GM19467 (cell line): ENCODE results near the gene TOMM20.
A peak's percentile ranks its signal among the peaks of the same experiment; 100 is the strongest.
"Not testable (repeated sequence)": the region's sequence is repeated elsewhere in the genome, so short reads cannot be mapped to it uniquely, and the experiment has no call there.

Experiments used
- ATAC-seq: cut with Tn5 transposase; IDR thresholded peaks from one replicate; pipeline ENCODE4 v1.9.1; 2021; ENCODE audit warnings: mild to moderate bottlenecking, moderate library complexity; ENCODE audit not compliant: unreplicated experiment

The TOMM20 gene

DNA sequence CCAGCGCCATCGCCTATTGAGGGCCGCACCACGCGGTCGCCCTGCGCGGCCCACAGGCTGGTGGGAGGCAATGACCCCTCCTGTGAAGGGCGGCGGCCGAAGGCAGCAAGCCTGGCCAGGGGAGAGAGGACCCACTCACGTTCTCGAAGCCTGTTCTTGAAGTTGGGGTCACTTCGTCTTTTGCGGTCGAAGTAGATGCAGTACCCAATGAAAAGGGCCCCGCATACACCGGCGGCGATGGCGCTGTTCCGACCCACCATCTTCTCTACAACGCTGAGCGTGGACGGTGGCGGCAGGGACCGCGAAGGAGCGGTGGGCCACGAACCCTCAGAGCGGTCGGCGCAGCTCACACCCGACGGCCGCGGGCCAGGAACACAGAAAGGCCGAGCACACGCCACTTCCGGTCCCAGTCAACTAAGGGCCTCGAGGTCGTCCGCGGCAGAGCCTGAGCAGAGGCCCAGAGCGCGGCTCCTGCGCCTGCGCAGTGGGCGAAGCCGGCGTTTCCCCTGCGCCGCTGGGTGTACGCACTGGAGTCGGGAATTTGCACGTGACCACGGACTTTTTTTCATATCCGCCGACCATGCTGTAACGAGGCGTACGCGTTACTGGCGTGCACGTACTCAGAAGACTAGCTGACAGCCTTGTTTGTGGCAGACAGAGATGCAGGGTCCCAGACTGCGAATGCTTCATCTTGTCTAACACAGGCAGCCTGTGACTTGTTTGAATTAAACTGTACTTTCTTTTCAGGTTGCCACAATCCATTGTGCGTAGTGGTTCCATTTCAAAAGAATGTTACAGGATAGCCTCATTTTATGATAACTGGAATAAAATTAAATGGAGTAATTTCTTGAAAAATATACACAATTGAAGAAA, at the start of gene TOMM20:
TOMM20 (minus strand) TSS at position 382 of the 873 bp plus-strand sequence; CDS start at position 260, 122 bp downstream.
- ATAC-seq: peak; percentile 95

DNA sequence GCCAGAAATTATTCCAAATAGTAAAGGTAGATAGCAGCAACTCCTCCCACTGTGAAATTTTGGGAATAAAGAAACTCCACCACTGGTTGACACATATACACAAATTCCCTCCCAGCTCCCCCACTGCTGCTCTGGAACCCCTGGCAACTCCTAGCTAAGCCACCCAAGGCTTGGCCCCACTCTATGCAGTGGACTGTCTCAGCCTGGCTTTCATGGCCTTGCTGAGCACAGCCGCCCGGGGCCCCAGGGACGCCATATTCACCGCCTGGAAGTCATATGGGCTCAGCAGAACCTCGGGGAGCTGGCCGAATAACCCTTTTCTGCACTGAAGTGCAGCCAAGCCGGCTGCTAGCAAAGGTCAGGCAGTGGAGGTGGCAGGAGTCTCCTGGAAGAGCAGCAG, 47.8 kb upstream of the TOMM20 start:
- no peak for ATAC-seq

DNA sequence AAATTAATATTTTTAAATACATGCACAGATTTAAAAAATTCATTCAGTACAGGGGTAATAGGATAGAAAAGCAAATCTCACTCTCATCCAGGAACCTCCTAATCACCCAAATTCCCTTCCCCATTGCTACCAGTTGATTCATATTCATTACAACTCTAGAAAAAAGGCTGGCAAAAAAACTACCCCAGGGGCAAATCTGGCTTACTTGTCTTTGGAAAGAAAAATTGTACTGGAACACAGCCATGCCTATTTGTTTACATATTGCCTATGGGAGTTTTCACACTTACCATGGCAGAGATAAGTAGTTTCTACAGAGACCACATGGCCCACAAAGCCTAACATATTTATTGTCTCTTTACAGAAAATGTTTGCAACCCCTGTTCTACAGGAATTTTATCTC, 41.3 kb upstream of the TOMM20 start:
- no peak for ATAC-seq

DNA sequence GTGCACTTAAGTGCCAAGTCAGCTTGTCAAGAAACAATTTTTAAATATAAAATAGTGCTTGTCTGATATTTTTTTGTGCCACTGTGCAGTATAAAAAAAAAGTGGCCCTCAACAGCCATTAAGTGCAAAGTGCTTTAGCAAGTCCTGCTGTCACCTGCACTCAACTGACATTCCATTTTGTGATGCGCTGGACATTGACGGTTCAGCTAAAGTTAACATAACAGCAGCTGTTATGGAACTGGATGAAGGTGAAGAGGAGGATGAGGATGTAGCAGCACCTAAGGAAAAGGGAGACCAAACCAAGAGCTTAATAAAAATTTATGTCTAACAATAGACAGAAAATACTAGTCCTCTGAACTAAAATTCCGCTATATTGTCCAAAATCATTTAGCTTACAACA, 39.7 kb upstream of the TOMM20 start:
- no peak for ATAC-seq

DNA sequence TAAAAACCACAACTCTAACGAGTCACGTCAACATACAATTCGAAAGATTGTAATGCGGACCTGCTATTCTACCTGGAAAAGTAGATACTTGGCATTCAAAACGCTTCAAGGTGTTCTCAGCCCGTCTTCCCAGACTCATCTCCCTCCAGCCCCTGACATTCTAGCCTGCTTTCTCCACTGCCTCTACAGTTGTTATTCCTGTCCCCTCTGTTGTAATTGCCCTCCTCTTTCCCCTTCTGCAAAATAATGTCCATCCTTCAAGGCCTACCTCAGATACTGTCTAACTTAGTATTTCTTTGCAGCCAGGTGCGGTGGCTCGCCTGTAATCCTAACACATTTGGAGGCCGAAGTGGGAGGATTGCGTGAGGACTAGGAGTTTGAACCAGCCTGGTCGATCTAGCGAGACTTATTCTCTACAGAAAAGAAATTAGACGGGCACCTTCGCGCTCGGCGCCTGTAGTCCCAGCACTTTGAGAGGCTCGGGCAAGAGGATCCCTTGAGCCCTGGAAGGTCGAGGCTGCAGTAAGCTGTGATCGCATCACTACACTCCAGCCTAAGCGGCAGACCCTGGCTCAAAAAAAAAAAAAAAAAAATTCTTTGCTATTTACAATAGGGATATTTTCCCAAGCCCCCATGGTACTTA, 33.2 kb upstream of the TOMM20 start:
- no peak for ATAC-seq

DNA sequence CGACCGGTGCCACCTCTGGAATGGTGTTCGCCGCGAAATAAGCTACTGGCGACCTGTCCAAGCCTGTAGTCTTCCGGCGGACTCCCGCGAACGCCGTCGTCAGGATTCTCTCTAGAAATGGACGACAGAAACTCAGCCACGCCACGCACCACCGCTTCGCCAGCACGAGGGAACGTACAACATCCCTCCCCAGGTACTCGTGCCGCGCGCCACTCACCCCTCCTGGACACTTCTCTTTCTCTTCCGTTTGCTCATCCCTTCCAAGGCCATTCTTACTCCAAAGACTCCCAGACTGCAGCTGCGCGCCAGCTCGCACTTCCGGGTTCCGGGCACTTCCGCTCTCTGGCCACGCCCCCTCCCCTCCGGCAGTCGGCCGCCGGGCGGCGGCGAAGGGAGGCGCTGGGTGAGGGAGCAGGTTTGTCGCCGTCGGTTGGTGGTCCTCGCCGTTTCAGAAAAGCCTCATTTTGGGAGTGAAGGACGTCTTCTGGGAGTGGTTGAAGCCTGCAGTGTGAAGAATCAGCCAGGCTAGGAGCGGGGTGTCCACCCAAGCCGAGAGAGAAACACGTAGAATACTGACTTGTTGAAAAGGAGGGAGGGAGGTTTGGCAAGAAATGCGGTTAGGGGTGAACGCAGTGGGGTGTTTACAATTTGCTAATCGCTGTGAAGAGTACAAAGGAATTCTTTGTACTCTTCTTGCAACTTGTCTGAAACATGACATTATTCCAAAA, 32.5 kb upstream of the TOMM20 start, which contains the start of gene RBM34:
RBM34 (minus strand) TSS at position 294 of the 728 bp plus-strand sequence; CDS start at position 270, 24 bp downstream.
- peak; percentile 92 for ATAC-seq

DNA sequence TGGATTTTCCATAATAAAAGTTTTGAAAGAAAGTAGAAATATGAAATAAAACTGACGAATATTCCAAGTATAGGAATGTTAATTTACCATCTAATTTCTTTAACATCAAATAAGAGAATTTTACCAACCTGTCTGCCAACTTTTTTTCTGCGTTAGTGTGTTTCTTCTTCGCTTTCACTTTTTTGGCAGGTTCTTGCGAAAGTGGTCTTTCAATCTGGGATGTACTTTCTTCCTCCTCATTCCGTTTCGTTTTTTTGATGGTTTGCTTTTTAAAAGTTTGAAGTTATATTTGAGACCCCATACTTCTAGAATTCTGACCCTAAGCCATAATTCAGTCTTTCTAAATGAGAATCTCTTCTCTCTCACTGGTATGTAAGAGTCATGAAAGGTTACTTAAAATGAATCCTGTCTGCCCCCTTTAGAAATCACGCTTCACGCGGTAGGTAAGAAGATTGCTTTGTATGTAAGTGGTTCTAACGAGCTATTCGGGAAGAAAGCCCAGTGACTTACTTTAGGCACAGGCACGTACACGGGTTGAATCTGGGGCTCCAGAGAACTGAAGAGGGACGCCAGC, 31.8 kb upstream of the TOMM20 start:
- ATAC-seq: peak; percentile 38

DNA sequence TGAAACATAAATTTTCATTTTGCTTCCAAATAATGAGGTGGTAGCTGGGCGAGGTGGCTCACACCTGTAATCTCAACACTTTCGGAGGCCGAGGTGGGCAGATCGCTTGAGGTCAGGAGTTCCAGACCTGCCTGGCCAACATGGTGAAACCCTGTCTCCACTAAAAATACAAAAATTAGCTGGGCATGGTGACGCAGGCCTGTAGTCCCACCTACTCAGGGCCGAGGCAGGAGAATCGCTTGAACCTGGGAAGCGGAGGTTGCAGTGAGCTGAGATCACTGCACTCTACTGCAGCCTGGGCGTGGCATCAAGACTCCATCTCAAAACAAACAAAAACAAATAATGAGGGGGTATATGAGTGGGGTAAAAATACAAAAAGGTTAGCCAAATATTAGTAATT, 31.3 kb upstream of the TOMM20 start:
- not testable (repeated sequence) for ATAC-seq

DNA sequence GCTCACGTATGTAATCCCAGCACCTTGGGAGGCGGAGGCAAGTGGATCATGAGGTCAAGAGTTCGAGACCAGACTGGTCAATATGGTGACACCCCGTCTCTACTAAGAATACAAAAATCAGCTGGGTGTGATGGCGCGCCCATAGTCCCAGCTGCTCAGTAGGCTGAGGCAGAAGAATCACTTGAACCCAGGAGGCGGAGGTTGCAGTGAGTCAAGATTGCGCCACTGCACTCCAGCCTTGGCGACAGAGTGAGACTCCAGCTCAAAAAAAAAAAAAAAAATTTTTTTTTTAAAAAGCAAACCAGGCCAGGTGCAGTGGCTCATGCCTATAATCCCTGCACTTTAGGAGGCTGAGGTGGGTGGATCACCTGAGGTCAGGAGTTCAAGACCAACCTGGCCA, 30.6 kb upstream of the TOMM20 start:
- ATAC-seq: not testable (repeated sequence)

DNA sequence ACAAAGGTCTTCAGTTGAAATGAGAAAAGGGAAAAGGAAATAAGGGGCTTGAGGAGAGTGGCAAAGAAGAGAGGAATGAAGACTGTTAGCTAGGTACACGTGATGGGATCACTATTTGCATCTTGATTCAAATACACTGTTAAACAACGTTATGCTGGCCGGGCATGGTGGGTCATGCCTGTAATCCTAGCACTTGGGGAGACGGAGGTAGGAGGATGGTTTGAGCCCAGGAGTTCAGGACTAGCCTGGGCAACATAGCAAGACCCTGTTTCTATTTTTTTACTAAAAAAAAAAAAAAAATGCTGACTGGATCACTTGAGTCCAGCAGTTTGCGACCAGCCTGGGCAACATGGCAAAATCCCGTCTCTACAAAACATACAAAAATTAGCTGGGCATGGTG, 30.0 kb upstream of the TOMM20 start:
- no peak for ATAC-seq

DNA sequence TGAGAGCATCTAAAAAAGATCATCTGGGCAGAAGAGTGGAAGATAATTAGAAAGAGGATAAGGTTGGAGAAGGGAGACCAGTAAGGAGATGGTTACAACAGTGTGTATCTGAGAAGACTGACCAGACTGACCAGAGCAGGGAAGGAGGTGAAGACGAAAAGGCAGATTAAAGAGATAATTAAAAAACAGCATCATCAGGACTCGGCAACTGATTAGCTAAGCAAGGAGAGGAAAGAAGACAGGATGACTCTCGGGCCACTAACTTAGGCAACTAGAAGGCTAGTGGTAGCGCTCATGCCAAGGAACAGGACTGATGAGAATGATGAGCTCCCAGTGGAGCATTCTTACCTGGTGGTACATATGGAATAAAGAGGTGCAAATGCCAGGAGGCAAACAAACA, 28.5 kb upstream of the TOMM20 start:
- no peak for ATAC-seq

DNA sequence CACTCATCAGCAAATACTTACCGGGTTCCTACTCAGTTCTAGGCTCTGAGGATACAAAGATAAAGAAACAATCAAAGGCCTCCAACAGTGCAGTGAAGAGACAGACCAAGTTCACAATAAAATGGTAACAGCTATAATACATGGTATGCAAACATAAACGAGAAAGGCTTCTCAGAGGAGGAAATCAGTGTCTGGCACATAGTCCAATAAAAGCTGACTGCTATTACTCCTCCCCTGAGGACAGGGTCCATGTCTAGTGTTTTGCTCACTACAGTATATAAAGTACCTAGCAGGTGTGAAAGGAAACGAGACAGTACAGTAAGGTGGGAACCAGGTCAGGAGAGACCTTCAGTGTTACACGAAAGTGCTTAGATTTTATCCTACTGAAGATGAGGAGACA, 28.1 kb upstream of the TOMM20 start:
- no peak for ATAC-seq

DNA sequence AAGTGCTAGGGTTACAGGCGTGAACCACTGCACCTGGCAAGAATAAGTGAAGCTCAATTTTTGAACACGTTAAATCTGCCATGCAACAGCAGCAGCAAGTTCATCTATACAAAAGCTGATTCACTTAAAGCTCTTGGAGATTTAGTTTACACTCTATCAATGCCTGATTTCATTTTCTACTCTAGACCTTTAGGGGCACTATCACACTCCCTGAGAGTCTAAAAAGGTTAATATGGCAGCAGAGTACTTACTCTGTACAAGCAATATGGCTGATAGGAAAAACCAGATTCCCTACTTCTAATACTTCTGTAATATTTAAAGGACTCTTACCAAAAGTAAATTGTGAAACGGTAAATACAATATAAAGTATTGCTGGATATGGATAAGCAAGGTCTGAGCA, 27.6 kb upstream of the TOMM20 start:
- no peak for ATAC-seq

DNA sequence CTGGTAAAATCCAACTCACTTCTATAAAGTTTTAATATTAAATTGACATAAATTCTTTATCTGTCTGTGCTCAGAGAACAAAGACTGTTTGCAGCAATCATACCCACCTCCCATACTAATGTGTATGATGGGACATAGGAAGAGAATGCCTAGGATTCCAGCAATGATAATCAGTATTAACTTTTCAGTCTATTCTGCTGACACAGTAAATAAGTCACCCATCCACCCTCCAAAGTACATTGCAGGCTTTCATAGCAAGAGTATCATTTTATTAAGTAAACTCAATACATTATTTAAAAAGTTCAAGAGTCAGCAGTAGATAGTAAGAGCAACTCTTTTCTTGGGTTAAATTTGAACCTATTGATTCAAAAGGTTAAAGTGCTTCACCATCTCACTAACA, 23.6 kb upstream of the TOMM20 start:
- no peak for ATAC-seq

DNA sequence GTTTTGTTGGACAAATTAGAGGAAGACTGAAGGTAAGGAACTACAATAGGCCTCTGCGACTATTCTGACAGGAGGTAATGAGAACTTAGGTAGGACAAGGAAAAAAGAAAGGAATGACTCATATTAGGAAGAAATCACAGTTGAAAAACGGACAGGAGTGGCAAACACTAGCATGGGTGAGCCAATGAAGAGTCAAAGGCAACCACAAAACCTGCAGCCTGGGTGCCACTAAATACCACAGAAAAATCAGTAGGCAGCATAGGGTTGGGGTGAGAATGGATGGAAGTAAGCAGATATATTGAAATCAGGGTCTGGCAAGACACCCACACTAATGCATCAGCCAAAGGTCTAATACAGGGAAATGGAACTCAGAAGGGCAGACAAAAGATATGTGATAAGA, 22.4 kb upstream of the TOMM20 start:
- ATAC-seq: no peak

DNA sequence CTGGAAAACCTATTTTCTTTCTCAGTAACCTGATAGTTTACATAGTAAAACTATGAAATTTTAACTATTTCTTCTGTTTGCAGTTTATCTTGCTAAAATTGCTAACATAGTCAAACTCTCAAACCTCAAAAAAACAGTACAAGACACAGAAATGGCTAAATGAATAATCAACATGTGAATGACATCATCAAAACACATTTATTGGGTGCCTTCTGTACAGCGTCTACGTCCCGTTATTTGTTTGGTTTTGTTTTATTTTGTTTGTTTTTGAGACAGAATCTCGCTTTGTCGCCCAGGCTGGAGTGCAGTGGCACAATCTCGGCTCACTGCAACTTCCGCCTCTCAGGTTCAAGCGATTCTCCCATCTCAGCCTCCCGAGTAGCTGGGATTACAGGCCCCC, 21.2 kb upstream of the TOMM20 start:
- ATAC-seq: no peak

DNA sequence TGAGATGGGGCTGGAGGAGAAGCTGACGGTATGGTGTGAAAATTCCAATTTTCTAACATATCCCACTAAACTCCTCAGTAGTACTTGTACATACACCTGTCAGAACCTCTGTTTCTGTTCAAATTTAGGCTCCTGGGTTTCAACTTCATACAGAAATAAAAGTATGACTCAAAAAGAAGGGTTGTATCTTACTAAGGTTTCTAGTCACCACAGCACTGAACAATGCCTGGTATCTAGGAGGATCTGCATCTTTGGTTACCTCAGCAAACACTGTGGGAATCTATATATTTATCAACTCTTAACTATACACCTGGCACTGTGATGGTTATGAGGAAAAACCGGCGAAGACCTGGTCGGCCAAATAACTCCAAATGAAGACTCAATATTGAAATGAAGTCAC, 18.6 kb upstream of the TOMM20 start:
- ATAC-seq: no peak

DNA sequence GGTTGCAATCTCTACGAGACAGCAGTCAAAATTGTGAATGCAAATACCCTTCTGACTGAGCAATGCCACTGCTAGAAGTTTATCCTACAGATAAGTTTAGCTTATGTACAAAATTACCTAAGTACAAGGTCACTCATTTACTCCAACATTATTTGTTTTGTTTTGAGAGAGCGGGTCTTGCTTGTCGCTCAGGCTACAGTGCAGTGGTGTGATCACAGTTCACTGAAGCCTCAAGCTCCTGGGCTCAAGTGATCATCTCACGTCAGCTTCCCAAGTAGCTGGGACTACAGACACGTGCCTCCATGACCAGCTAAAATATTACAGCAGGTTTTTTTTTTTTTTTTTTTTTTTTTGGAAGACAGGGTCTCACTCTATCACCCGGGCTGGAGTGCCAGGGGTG, 17.0 kb upstream of the TOMM20 start:
- ATAC-seq: no peak

DNA sequence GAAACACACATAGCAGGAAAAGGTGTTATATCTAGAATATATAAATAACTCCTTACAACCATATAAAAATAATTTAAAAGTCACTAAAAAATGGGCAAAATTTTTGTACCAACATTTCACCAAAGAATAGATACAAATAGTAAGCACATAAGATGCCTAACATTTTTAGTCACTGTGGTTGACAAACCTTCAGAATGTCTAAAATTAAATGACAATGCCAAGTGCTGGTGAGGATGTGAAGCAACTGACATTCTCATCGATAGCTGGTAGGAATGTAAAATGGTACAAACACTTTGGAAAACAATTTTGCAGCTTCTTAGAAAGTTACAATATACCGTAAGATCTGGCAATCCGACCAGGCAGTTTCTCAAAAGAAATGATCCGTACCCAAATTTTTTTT, 14.4 kb upstream of the TOMM20 start:
- ATAC-seq: no peak

DNA sequence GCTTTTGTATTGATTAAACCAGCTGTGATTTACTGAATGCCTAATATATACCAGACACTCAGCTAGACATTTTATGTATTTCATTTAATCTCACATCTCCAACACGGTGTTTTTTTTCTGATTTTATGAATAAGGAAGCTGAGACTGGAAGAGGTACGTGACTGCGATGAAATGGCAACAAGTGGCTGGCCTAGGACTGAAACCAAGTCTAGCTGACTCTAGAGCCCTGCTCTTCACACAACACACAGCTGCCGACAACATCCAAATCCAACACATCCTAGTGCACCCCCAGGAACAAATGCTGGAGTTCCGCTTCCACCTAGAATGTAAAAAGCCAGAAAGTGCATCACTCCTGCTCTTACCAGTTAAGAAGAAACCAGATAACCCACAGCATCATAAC, 10.7 kb upstream of the TOMM20 start:
- ATAC-seq: no peak

DNA sequence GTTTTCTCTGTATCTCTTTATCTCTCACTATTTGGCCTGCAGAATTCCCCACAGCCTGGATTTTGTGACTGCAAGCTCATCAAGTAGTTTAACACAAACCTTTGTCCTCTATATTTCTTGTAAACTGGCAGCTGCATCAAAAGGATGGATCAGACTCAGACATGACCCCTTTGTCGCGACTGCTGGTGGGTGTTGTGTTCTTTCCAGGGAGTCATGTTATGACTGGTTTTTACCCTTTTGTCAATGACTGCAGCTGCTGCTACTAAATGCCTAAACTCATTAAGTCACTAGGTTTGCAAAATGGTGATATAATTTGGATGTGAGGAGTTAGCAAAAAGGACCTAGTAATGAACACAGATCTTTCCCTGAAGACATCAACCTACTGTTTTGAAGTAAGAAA, 10.2 kb upstream of the TOMM20 start:
- ATAC-seq: no peak
